Hindlimb muscle (tissue), 1 donor: ENCODE measurements around the gene PWWP2B. TPM values are rescaled to one million over a fixed set of nuclear protein-coding genes. Genes with fewer than 3 reads are reported as not detected.

Source experiments
- DNase-seq: peaks from one replicate; pipeline ENCODE4 v3.0.0-alpha.2; 2013
- polyA plus RNA-seq: library from polyadenylated mRNA; unstranded; fragments of 120-200 nt; gene quantifications from one replicate; pipeline ENCODE4 v1.2.1, GENCODE V29; 2013; ENCODE audit not compliant: insufficient read length

Gene PWWP2B
- polyA plus RNA-seq, 1 donor = 19.9 TPM

- DNase-seq = no peak
These were observed 11.4 kb downstream of the PWWP2B start for GRCh38 chr10:132408367-132408781.

DNA sequence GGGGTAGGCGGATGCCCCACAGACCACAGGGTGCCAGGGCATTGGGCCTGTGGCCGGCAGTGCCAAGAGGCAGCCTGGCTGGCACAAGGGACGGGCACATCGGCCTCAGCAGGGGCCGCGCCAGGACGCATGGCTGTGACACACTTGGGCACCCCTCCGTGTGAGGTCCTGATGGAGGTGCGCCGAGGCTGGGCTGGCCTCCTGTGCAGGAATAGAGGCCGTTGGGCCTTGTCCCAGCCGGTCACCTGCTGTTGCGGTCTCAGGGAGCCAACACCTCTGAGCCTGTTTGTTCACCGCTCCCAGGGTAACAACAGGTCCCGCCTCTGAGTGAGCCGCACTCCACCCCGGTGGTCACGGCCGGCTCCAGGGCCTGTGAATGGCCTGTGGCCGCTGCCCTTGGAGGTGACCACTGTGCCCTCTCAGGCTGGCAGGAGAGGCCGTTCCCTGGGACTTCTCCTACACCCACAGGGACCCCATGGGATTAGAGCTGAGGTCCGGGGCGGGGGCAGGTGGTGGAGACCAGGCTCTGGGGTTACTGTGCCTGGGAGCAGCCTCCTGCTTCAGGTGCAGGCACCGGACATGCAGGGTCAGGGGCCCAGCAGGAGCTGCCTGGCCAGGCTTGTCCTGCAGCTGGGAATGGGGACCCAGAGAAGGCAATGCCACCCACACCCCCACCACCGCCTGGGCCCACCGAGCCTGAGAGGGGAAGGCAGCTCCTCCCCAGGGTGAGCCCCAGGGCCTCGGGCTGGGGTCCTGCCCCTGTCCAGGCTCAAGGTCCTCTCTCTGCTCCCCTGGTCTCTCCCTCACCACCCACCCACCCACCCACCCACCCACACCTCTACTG lies 12.0 kb downstream of the PWWP2B start:
- DNase-seq = no peak

DNA sequence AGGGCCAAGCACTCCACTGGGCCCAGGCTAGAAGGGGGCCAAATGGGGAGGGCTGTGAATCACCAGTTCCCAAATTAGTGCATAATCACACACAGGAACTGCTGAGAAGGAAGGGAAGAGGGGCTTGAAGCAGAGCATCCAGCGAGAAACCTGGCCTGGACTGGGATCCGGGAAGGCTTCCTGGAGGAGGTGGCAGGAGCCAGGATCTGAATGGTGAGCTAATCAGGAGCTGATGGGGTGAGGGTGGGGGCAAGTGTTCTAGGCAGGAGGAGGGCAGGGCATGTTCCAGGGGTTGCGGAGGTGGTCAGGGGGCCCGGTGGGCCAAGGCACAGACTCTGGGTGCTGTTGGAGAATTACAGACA lies 12.6 kb downstream of the PWWP2B start:
- DNase-seq = no peak

DNA sequence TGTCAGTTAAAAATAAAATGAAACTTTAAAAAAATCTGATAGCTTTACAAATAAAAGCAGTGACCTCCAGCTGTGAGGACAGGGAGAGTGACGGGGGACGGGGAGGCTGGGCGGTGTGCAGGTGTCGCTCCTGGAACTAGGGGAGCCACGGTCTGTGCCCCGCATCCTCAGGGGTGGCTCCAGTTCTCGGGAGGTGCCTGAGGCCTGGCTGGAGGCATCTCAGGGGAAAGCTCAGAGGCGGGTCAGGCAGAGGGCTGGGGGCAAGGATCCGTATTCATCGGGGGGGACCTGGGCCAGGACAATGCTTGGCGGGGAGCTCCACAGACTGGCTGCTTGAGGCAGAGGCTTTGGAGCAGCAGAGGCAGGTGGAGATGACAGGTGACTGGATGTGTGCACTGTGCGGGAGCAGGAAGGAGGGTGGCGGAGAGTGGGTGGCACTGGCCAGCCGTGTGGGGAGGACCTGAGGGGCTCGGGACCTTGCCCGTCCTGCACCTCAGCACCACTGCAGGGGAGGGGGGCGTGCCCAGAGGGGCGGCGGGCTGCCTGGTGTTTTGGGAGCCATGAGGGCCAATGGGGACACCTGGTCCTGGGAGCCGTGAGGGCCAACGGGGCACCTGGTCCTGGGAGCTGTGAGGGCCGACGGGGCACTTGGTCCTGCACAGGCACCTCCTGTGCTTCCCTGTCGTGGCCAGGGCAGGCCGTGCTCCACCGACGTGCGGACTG lies 13.2 kb downstream of the PWWP2B start:
- DNase-seq = no peak

DNA sequence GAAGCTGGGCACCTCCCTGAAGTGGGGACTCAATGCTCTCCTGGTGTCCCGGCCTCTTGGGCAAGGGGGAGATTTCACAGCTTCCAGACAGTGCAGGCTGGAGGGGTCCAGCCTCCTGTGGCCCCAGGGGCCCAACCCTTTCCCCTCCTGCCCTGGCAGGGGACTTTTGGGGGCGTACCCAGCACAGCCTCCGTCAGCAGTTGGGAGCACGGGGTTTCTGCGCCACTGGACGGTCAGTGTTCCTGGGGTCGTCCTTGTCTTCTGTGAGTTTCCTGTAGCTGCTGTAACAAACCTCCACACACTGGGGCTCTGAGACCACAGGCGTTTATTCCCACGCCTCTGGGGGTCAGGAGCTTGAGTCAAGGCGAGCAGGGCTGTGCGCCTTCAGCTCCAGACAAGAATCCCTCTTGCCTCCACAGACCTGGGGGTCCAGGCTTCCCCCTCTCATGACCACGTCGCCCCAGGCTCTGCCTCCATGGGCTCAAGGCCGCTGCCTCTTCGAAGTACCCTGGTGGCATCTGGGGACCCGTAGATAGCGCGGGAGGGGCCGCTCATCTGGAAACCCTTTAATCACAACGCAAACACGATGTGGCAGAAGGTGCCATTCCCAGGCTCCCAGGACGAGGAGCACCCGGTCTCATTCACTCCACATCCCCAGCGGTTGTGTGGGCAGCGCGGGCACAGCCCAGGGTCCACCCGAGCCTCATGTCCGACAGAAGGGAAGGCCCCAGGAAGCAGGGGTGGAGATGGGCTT lies 14.0 kb downstream of the PWWP2B start:
- DNase-seq = no peak

- DNase-seq = no peak
These were observed 14.7 kb downstream of the PWWP2B start for GRCh38 chr10:132411561-132412253.

- DNase-seq = no peak
These were observed 15.6 kb downstream of the PWWP2B start for GRCh38 chr10:132412316-132413192.

DNA sequence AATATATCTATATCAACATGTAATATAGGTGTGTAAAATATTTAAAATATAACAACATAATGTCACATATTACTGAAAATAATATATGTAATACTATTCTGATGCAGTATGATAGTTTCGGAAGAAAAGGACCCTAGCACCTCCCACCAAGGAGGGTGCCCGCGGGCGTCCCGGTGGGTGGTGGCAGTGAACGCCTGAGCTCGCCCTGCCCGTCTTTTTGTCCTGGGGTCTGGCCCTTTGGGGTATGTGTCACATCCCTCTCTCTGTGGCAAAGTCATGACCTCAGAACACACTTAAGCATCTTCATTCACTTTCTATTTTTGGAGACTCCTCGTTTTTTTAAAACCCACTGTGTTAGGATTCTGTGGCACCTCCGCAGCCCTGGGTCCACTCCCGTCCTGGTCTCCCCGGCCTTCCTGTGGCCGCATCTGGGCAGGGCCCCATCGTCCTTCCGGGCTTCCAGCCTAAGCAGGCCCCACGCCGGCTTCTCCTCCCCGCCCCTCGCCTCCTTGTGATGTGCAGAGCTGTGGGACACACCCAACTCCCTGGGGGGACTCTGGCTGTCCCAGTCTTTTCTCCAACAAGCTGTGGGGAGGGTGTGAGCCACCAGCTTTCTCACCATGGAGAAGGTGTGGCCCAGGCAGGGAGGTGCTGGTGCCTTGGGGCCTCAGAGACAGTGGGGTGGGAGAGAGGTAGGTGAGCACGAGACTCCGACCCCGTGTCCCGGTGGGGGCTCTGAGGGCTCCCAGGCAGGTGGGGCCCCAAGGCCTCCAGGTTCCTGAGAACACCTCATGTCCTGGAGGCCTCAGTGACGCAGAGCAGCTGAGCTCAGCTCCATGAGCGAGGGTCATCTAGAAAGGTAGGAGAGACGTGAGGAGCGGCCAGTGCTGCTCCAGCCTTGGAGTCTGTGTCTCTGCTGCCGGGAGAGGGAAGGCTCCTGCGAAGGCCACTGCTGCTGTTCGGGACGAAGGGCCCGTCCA lies 16.5 kb downstream of the PWWP2B start:
- DNase-seq = no peak

DNA sequence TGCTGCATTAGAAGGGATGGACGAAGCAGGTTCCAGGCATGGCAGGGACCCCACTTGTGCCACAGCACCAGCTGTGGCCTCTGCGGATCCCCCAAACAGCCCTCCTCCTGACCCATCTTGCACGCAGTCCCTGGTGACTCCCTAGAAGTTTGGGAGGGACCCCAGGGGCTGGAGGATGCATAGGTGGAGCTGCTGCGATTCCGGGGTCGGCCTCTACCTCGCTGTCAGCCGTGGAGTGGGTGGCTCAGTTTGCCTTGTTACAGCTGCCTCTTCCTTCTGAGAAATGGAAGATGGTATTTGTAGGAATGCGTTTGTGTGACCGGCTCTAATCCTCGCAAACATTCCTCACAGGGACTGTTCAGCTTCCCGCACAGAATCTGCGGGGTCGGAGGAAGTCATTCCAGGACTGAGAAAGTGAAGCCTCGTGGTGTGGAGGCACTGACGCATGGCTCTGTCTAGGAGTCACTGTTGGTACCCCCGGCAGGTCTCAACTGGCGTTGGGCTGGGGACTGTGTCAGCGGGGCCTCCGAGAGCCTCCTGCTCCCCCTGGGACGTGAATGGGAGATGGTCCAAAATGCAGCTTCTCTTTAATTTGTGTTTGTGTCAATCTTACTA lies 17.5 kb downstream of the PWWP2B start:
- no peak for DNase-seq

- no peak for DNase-seq
These were observed 18.3 kb downstream of the PWWP2B start for GRCh38 chr10:132415255-132415654.

GRCh38 chr10:132415956-132416355 lies 19.0 kb downstream of the PWWP2B start:
- DNase-seq = no peak

DNA sequence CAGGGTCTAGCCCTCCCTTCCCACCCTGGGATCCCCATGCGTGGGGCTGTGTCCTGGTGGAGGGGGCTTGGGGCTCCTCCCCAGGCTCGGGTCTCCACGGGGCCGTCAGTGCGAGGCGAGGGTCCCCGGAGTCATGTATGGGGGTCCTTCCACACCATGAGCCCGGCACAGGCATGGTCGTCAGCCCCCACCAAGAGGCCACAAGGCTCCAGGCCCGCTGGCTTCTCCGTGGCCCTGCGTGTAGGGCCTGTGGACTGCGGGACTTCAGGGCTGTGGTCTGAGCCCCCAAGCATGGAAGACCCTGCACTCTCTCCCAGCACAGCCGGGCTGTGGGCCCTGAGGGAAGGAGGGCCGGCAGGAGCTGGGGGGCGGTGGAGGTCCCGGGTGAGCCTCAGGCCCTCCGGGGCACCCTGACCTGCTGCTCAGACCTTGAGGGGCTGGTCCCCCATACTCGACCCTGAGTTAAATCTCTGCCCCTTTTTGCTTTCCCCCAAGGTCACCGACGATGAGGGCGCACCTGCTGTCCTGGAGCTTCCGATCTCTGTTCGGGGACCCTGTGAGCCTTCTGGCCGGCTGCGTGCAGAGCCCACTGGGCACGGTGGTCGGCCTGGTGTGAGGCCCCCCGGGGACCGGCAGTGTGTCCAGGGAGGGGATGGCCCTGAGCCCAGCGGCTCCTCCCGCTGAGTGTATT lies 19.7 kb downstream of the PWWP2B start:
- no peak for DNase-seq

DNA sequence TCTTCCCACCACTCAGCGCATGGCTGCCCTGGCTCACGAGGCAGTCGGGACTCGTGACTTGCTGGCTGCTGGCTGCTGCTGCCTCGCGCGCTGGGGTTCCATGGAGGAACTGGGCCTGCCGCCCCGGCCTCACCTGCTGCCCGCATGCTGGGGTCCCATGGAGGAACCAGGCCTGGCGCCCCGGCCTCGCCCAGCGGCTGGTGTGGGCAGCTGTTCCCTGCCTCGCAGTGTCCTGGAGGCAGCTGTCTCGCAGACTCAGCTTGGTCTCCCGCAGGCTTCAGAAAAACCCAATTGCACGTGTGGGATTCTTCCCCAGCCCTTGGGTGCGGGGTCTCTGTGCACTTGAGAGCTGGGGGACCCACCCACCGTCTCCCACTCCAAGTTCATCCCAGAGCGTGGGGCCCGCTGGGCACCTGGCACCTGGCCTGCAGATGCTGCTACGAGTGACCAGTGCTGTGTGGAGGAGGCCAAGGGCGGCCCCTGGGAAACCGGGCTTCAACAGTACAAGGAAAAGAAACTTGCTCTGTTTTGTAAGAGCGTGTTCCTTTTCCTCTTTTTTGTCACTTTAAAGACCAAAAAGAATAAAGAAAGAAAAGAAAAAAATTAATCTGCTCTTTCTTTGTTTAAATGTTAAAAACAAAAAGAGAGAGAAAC lies 20.4 kb downstream of the PWWP2B start:
- DNase-seq = no peak

DNA sequence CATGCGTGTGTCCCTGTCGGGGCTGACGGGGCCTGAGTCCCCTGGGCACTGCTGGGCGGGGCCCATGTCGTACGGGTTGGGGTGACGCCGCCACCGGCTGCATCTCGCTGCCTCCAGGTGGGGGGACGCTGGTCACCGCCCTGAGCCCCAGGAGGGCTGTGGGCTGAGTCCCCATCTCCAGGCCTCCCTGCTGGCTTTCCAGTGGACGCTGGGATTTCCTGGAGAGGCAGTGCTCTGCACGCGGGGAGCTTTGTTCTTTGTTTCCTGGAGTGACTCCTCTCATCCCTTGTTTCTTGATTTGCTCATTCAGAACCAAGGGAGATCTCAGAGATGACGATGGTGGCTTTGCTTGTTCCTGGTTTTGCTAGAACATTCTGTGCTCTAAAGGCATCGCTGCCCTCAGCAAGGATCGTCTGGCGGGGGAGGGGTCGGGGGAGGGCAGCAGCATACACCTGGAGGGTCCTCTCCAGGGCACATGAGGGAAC lies 21.0 kb downstream of the PWWP2B start:
- no peak for DNase-seq

DNA sequence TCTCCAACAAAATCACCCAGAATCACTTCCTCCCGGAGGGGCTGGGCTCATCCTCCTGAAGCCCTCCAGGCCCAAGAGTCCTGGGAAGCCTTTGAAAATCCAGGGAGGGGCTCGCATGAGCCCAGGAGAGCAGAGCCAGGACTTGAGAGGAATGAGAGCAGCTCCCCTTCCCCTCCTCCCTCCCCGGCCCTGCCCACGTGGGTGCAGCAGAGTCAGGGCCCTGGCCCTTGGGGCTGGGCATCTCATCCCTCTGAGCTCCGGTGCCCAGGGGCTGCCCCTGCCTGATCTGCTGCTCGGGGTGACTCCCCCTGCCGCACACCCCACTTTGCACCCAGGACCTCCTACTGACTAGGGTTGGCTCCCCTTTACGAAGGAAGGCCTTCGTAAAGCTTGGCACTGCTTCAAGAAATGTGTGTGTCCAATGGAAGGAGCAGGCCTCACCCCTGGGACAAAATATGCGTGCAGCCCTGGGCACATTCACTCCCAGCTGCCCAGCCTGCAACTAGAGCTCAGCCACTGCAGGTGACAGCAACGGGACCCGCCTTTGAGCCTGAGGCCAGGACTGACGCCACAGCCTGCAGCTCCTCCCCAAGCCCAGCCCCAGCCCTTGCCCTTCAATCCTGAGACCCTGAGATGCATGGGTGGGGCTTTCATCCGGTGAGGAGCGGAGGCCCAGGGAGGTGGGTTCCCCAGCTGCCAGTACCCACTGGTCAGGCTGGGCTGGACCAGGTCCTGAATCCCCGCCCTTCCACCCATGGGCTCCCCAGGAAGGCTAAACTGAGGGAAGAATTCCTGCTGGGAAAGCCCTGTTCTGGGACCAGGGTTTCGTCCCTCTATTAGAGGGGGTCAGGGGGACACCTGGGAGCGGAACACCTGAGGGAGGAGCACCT lies 21.8 kb downstream of the PWWP2B start:
- DNase-seq = no peak

GRCh38 chr10:132419538-132420468 lies 22.8 kb downstream of the PWWP2B start:
- DNase-seq = no peak
